ENCODE measurements around the gene LRRC9.
A peak's percentile ranks its signal among the peaks of the same experiment; 100 is the strongest.
"Not testable (repeated sequence)": the region's sequence is repeated elsewhere in the genome, so short reads cannot be mapped to it uniquely, and the experiment has no call there.

LRRC9 gene

GRCh38 chr14:59925797-59926196, 5.9 kb downstream of the LRRC9 start:
- ATAC-seq (ENCODE audit: low read depth) (no peak), DNase-seq (ENCODE audit: low spot score in 2 of 2) (no peak)
- H3K27ac Mint-ChIP-seq: no peak overlapping the region
- H3K27me3 Mint-ChIP-seq: peaks cover 12% of the 10 kb centered on the region
- no peaks in the 10 kb centered on the region for H3K4me1 Mint-ChIP-seq
- no peaks in the 10 kb centered on the region for H3K36me3 Mint-ChIP-seq
- peaks cover 2% of the 10 kb centered on the region for H3K9me3 Mint-ChIP-seq
- no peak overlapping the region for H3K4me3 Mint-ChIP-seq

GRCh38 chr14:59926534-59926933, 6.6 kb downstream of the LRRC9 start:
- H3K36me3 Mint-ChIP-seq: no peaks in the 10 kb centered on the region
- no peak overlapping the region for H3K4me3 Mint-ChIP-seq
- DNase-seq (ENCODE audit: low spot score in 2 of 2) (no peak), ATAC-seq (ENCODE audit: low read depth) (no peak)
- no peaks in the 10 kb centered on the region for H3K4me1 Mint-ChIP-seq
- no peaks in the 10 kb centered on the region for H3K9me3 Mint-ChIP-seq
- H3K27me3 Mint-ChIP-seq: peaks cover 7% of the 10 kb centered on the region
- H3K27ac Mint-ChIP-seq: no peak overlapping the region

- no peak for ATAC-seq (ENCODE audit: low read depth)
Observed at GRCh38 chr14:59931237-59931636, 11.3 kb downstream of the LRRC9 start.

GRCh38 chr14:59936145-59936544, 16.2 kb downstream of the LRRC9 start:
- DNase-seq (ENCODE audit: low spot score in 2 of 2) (no peak), ATAC-seq (ENCODE audit: low read depth) (no peak)
- no peaks in the 10 kb centered on the region for H3K9me3 Mint-ChIP-seq
- H3K27ac Mint-ChIP-seq: no peak overlapping the region
- no peaks in the 10 kb centered on the region for H3K36me3 Mint-ChIP-seq
- no peak overlapping the region for H3K4me3 Mint-ChIP-seq
- no peaks in the 10 kb centered on the region for H3K4me1 Mint-ChIP-seq
- peaks cover 4% of the 10 kb centered on the region for H3K27me3 Mint-ChIP-seq

More at GRCh38 chr14:59931237-59931636, 11.3 kb downstream of the LRRC9 start:
- Mint-ChIP-seq H3K27me3 (peaks cover 8% of the 10 kb centered on the region), H3K4me3 (no peak overlapping the region), H3K27ac (no peak overlapping the region), H3K36me3 (no peaks in the 10 kb centered on the region), H3K4me1 (no peaks in the 10 kb centered on the region), H3K9me3 (no peaks in the 10 kb centered on the region)
- no peak for DNase-seq (ENCODE audit: low spot score in 2 of 2)

- no peak for ATAC-seq (ENCODE audit: low read depth)
- H3K4me3 Mint-ChIP-seq: no peak overlapping the region
Observed at GRCh38 chr14:59939828-59940227, 19.9 kb downstream of the LRRC9 start.

DNA sequence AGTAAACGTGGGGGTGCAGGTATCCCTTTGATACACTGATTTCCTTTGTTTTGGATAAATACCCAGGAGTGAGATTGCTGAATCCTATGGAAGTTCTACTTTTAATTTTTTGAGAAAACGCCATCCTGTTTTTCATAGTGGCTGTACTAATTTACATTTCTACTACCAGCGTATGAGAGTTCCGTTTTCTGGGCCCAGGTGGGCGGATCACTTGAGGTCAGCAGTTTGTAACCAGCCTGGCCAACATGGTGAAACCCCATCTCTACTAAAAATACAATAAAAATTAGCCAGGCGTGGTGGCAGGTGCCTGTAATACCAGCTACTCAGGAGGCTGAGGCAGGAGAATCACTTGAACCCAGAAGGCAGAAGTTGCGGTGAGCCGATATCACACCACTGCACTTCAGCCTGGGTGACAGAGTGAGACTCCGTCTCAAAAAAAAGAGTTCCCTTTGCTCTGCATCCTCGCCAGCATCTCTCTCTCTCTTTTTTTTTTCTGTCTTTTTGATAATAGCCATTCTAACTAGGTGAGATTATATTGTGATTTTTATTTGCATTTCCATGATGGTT, 22.4 kb downstream of the LRRC9 start:
- DNase-seq (ENCODE audit: low spot score in 2 of 2) (peak in 1 of 2 donors; percentile 6), ATAC-seq (ENCODE audit: low read depth) (peak; percentile 84)
- not testable (repeated sequence) for H3K4me3 Mint-ChIP-seq, H3K9me3 Mint-ChIP-seq, H3K27ac Mint-ChIP-seq, H3K4me1 Mint-ChIP-seq, H3K27me3 Mint-ChIP-seq, H3K36me3 Mint-ChIP-seq

More at GRCh38 chr14:59939828-59940227, 19.9 kb downstream of the LRRC9 start:
- no peak for DNase-seq (ENCODE audit: low spot score in 2 of 2)
- Mint-ChIP-seq H3K27me3 (peaks cover 4% of the 10 kb centered on the region), H3K36me3 (no peaks in the 10 kb centered on the region), H3K4me1 (peaks cover 7% of the 10 kb centered on the region), H3K27ac (no peak overlapping the region), H3K9me3 (peaks cover 6% of the 10 kb centered on the region)

GRCh38 chr14:59944909-59945308, 25.0 kb downstream of the LRRC9 start:
- no peak overlapping the region for H3K27ac Mint-ChIP-seq
- ATAC-seq (ENCODE audit: low read depth): no peak
- no peak for DNase-seq (ENCODE audit: low spot score in 2 of 2)
- no peak overlapping the region for H3K4me3 Mint-ChIP-seq
- H3K36me3 Mint-ChIP-seq: no peaks in the 10 kb centered on the region
- peaks cover 7% of the 10 kb centered on the region for H3K4me1 Mint-ChIP-seq
- H3K9me3 Mint-ChIP-seq: peaks cover 6% of the 10 kb centered on the region
- no peaks in the 10 kb centered on the region for H3K27me3 Mint-ChIP-seq

GRCh38 chr14:59952141-59952540, 32.2 kb downstream of the LRRC9 start:
- ATAC-seq (ENCODE audit: low read depth); H3K4me1 Mint-ChIP-seq; H3K9me3 Mint-ChIP-seq; H3K4me3 Mint-ChIP-seq; H3K36me3 Mint-ChIP-seq; H3K27ac Mint-ChIP-seq; DNase-seq (ENCODE audit: low spot score in 2 of 2); H3K27me3 Mint-ChIP-seq: not testable (repeated sequence)

GRCh38 chr14:59957890-59958289, 37.9 kb downstream of the LRRC9 start:
- not testable (repeated sequence) for H3K36me3 Mint-ChIP-seq; H3K27ac Mint-ChIP-seq; DNase-seq (ENCODE audit: low spot score in 2 of 2); H3K9me3 Mint-ChIP-seq; H3K27me3 Mint-ChIP-seq; ATAC-seq (ENCODE audit: low read depth); H3K4me3 Mint-ChIP-seq; H3K4me1 Mint-ChIP-seq

GRCh38 chr14:59959668-59960067, 39.7 kb downstream of the LRRC9 start:
- Mint-ChIP-seq H3K9me3 (peaks cover 8% of the 10 kb centered on the region), H3K4me1 (peaks cover 4% of the 10 kb centered on the region), H3K4me3 (no peak overlapping the region), H3K36me3 (peaks cover 7% of the 10 kb centered on the region), H3K27me3 (peaks cover 7% of the 10 kb centered on the region), H3K27ac (no peak overlapping the region)
- ATAC-seq (ENCODE audit: low read depth): no peak
- no peak for DNase-seq (ENCODE audit: low spot score in 2 of 2)

- peaks cover 4% of the 10 kb centered on the region for H3K27me3 Mint-ChIP-seq
- no peak for DNase-seq (ENCODE audit: low spot score in 2 of 2)
- peaks cover 14% of the 10 kb centered on the region for H3K4me1 Mint-ChIP-seq
- H3K36me3 Mint-ChIP-seq: peaks cover 4% of the 10 kb centered on the region
- no peak overlapping the region for H3K27ac Mint-ChIP-seq
- peaks cover 2% of the 10 kb centered on the region for H3K9me3 Mint-ChIP-seq
- H3K4me3 Mint-ChIP-seq: no peak overlapping the region
- no peak for ATAC-seq (ENCODE audit: low read depth)
Observed at GRCh38 chr14:59961518-59962062, 41.6 kb downstream of the LRRC9 start.

- ATAC-seq (ENCODE audit: low read depth) (peak; percentile 3), DNase-seq (ENCODE audit: low spot score in 2 of 2) (no peak)
- peak overlapping the region; percentile 91 for H3K4me3 Mint-ChIP-seq
- peaks cover 14% of the 10 kb centered on the region for H3K4me1 Mint-ChIP-seq
- no peaks in the 10 kb centered on the region for H3K36me3 Mint-ChIP-seq
- no peaks in the 10 kb centered on the region for H3K27me3 Mint-ChIP-seq
- H3K9me3 Mint-ChIP-seq: no peaks in the 10 kb centered on the region
- peak overlapping the region; percentile 96 for H3K27ac Mint-ChIP-seq
Observed at GRCh38 chr14:59964251-59965007, 44.5 kb downstream of the LRRC9 start.

GRCh38 chr14:59969319-59969718, 49.4 kb downstream of the LRRC9 start:
- H3K27ac Mint-ChIP-seq: no peak overlapping the region
- peaks cover 4% of the 10 kb centered on the region for H3K27me3 Mint-ChIP-seq
- ATAC-seq (ENCODE audit: low read depth): no peak
- peaks cover 13% of the 10 kb centered on the region for H3K4me1 Mint-ChIP-seq
- no peak for DNase-seq (ENCODE audit: low spot score in 2 of 2)
- no peak overlapping the region for H3K4me3 Mint-ChIP-seq
- peaks cover 1% of the 10 kb centered on the region for H3K9me3 Mint-ChIP-seq
- no peaks in the 10 kb centered on the region for H3K36me3 Mint-ChIP-seq

DNA sequence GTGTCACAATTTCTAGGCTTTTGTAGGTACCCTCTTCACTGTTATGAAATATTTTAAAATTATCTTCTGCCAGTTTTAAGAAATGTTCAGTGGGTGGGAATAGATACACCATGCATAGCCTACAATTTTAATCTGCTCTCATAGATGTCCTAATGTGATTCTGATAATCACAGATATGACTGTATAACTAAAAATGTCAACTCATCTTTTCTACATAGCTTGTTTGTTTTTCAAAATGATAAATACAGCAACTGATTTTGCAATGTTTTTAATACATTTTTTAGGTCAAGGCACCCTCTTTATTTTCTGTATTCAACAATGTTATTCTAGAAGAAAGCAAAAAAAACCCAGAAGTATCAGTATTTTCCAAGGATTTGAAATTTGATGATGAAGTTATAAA, 61.6 kb downstream of the LRRC9 start:
- DNase-seq (ENCODE audit: low spot score in 2 of 2) (no peak), ATAC-seq (ENCODE audit: low read depth) (no peak)
- H3K36me3 Mint-ChIP-seq: no peaks in the 10 kb centered on the region
- no peaks in the 10 kb centered on the region for H3K9me3 Mint-ChIP-seq
- H3K4me1 Mint-ChIP-seq: no peaks in the 10 kb centered on the region
- no peaks in the 10 kb centered on the region for H3K27me3 Mint-ChIP-seq
- H3K4me3 Mint-ChIP-seq: no peak overlapping the region
- H3K27ac Mint-ChIP-seq: no peak overlapping the region
